UCSD-AML1 (cell line): ENCODE measurements around the gene USP9X.
"Not testable (repeated sequence)": the region's sequence is repeated elsewhere in the genome, so short reads cannot be mapped to it uniquely, and the experiment has no call there.

Source experiments
- DNase-seq: peaks from one replicate; lab custom pipeline; 2025; ENCODE audit not compliant: unreplicated experiment; lab: John Stamatoyannopoulos, UW

Gene USP9X

GRCh38 chrX:41184312-41184711, 99.1 kb downstream of the USP9X start:
- no peak for DNase-seq

DNA sequence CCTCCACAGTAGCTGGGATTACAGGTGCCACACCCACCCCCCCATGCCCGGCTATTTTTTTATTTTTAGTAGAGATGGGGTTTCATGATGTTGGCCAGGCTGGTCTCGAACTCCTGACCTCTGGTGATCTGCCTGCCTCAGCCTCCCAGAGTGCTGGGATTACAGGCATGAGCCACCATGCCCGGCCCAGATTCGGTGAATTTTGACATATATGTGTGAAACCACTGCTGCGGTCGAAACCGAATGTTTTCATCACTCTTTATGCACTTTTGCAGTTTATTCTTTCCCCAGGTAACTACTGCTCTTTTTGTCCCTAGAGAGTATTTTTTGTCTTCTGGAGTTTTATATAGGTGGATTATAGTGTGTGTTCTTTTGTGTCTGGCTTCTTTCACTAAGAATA, 101.7 kb downstream of the USP9X start:
- not testable (repeated sequence) for DNase-seq

DNA sequence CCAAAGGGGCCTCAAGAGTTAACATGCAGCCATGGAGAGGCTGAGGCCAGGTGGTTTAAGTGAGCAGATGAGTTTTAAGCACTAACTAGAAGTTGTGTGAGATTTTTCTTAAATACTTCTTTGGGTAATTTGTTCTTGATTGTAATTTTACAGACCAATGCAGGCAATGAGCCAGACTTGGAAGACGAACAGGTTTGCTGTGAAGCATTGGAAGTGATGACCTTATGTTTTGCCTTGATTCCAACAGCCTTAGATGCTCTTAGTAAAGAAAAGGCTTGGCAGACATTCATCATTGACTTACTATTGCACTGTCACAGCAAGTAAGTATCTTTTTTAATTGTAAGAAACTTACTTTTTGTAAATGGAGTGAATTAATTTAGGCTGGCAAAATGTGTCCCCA, 103.9 kb downstream of the USP9X start:
- no peak for DNase-seq

- DNase-seq, result no peak
Observed at GRCh38 chrX:41192880-41193279, 107.6 kb downstream of the USP9X start.

GRCh38 chrX:41198410-41198809, 113.2 kb downstream of the USP9X start:
- DNase-seq, result no peak

- DNase-seq, result no peak
Observed at GRCh38 chrX:41200785-41201184, 115.5 kb downstream of the USP9X start.

GRCh38 chrX:41209853-41210252, 124.6 kb downstream of the USP9X start:
- no peak for DNase-seq

GRCh38 chrX:41224605-41225004, 139.4 kb downstream of the USP9X start:
- no peak for DNase-seq

DNA sequence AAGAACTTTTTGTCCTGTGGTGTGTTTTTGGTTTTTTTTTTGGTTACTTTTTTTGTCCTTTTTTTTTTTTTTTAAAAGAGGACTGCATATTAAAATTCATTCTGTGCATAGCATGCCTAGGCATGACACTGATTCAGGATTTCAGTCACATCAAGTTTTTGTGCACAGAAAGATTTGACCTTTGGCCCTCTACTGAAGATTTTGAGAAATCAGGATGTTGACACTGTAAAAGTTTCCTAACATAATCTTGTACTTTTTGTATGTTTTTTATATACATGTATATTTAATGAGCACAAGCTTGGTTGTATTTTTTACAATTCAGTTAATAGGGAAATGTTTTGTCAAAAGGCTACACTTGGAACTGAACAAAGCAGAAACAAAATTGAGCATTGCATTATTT, 148.7 kb downstream of the USP9X start:
- DNase-seq, result no peak

- not testable (repeated sequence) for DNase-seq
Observed at GRCh38 chrX:41234471-41234870, 149.2 kb downstream of the USP9X start.

DNA sequence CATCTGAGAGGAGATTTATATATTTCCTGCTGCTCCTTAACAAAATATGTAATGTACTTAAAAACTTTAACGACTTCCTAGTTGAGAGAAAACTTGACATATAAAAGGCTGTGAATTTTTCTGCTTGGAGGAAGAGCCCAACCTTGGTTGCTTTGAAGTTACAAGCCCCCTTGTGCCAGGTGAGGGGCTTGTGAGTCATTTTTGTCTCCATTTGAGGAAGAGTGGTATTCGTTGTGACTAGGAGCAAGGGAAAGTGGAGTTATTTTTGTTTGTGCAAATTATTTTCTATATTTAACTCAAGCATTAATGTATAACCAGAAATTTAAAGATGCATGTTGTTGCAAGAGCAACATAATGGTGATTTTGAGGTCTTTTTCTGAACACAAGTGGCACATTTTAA, 149.7 kb downstream of the USP9X start:
- DNase-seq, result no peak

DNA sequence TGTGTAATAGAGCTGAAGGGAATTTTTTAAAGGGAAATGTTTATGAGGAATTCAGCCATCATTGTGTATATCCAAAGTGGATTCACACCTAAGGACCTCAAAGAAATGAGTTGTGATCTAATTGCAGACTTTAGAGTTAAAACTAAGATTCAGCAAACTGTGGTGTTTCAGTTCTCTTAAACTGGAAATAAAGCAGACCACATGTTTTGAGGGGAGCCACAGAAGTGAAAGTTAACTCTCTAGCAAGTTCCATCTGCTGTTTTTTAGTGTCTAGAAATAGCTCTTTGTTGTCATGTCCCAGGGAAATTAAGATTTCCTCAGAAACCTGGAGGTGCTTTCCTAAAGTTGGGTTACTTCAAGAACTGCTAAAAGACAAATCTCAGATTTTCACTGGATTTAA, 151.4 kb downstream of the USP9X start:
- DNase-seq, result no peak

DNA sequence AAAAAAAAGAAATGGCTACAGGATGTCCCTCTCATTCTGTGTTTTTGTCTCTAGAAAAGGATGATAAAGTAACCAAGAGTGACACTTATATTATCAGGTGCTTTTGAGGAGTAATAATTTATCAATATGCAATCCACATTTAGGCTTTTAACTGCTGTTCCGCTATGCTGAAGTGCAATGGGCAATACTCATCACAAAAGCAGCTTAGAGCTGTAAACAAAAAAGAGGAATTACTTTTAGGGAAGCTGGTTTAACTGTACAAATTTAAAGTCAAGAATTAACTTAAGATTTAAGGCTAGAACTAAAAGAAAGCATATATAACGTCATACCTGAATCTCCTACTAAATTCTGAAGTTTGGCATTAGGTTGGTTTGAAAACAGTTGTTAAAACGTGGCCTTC, 155.3 kb downstream of the USP9X start:
- no peak for DNase-seq

DNA sequence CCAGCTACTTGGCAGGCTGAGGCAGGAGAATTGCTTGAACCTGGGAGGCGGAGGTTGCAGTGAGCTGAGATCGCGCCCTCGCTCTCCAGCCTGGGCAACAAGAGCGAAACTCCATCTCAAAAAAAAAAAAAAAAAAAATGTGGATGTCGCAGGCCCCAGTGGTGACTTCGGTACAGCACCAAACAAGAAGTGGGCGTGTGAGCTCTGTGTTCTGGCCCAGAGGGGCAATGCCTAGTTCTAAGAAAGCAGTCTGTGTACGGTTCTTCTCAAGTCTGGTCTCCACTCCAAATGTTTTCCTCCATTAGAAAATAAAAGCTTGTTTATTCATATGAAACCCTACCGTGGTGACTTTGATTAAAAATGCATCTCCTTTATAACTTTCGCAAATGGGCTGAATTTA, 156.7 kb downstream of the USP9X start:
- DNase-seq, result no peak

- DNase-seq, result no peak
Observed at GRCh38 chrX:41245641-41246040, 160.4 kb downstream of the USP9X start.

GRCh38 chrX:41250867-41251266, 165.6 kb downstream of the USP9X start:
- no peak for DNase-seq

- no peak for DNase-seq
Observed at GRCh38 chrX:41257801-41258200, 172.6 kb downstream of the USP9X start.

- DNase-seq, result no peak
Observed at GRCh38 chrX:41258226-41258625, 173.0 kb downstream of the USP9X start.

DNA sequence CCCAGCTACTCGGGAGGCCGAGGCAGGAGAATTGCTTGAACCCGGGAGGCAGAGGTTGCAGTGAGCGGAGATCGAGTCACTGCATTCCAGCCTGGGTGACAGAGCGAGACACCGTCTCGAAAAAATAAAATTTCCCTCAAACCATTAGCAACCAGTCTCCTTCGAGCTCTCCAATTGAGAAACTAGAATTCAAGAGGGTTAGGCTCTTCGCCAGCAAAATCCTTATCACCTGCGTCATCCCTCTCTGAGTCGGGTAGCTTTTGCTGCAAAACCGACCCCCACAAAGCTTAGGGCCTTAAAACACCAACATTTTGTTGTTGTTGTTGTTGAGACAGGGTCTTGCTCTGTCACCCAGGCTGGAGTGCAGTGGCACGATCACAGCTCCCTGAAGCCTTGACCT, 173.6 kb downstream of the USP9X start:
- DNase-seq, result no peak

DNA sequence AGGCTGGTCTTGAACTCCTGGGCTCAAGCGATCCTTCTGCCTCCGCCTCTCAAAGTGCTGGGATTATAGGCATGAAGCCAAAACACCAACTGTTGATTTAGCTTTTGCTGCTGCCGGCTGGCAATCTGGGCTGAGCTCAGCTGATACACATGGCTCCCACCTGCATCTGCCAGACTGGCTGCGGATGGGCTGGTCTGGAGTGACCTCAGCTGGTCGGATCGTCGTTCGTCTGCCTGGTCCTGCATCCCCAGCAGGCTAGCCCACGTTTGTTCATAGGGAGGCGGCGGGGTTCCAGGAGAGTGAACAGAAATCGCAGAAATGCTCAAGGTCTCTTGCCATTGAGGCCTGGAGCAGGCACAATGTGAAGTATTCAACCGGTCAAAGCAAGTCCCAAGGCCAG, 174.3 kb downstream of the USP9X start:
- DNase-seq, result no peak

DNA sequence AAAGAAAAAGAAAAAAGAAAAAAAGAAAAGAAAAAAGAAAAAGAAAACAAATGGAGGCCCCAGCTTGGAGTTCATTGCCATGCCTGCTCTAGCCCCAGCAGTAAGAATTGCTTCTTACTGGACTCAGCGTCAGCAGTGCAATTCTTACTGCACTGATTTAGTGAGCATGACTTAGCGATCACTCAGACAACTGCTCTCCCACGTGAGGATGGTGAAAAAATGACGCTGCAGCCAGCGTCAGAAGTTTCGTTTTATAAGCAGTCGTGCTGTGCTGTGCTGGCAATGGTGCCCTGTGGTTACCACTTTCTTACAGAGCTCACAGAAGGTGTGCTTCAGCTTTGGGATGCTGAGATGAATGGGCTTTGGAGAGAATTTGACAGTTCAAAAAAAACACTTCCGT, 180.4 kb downstream of the USP9X start:
- DNase-seq, result no peak

DNA sequence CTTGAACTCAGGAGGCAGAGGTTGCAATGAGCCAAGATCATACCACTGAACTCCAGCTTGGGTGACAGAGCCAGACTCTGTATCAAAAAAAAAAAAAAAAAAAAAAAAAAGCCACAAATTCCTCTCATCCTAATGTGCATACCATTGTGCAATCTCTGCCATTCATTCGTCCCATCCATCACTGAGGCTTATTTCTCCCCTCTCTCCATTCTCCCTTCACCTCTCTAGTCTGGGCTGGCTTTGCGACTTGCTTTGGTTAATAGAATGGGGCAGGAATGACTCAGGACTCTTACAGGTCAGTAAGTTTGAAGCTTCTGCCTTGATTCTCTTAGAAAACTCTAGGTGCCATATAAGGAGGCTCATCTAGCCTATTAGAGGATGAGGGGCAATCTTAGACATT, 188.4 kb downstream of the USP9X start:
- no peak for DNase-seq

DNA sequence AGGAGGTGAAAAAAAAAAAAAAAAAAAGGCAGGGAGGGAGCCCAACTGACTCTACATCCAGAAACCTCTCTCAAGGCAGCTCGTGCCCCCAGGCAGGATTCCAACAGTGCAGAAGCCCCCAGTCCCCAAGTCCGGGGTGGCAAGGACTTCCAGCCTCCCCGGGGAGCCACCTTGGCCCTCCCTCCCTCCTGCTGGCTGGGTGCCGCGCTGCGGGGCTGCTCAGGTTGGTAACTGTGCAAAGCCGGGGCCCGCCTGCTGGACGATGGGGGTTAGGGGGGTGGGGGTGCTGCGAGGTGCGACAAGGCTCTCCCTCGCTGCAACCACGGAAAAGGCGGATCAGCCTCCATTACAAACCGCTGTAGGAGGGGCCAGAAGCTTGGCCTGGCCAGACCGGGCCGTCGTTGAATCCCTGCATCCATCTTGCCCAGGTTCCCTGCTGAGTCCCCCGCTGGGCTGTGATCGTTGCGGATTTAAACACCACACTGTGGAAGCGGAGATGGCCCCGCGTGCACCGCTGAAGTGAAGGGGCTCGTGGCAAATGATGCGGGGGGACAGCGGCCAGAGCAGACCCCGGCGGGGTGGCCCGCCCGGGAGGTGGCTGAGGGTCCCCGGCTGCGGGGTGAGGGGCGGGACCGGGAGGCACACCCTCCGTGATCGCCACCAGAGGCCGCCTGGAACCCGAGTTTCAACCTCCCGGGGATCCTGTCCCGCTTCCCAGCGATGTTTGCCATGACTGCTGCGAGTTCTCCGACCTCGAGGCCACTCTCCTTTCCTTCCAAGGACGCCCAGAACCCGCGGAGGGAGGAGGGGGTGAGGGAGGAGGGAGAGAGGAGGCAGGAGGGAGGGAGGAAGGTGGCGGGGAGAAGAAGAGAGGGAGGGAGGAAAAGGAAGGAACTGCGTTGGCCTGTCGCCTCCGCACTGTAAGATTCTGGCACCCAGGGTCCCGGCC, 190.7 kb downstream of the USP9X start:
- peak; percentile 69 for DNase-seq
